Omental fat pad (tissue), 4 donors: Measurements from ENCODE around the gene SYCP2. TPM values are rescaled to one million over a fixed set of nuclear protein-coding genes. Genes with fewer than 3 reads are reported as not detected.

Experiments used
- ATAC-seq: fragments of 150-250 bp; one replicate; pipeline ENCODE4 v1.9.1; 2016; ENCODE audit warnings: mild to moderate bottlenecking, moderate library complexity; ENCODE audit not compliant: low FRiP score
- DNase-seq: peaks from one replicate; pipeline ENCODE4 v3.0.0-alpha.2; 2019; ENCODE audit warnings: low spot score
- total RNA-seq, 4 donors: library from RNA; depleted of rRNA; stranded (reverse); fragments of >200 nt; gene quantifications; one replicate each; pipeline ENCODE4 v1.1.0, GENCODE V29; 2016
- TF ChIP-seq, protein P1 (sequence below), 3 donors: fragments of 450-650 bp; IDR thresholded peaks; one replicate each; pipeline ENCODE4 v1.5.1; 2016 to 2017; ENCODE audit warnings: antibody characterized with exemption in 3 of 3, mild to moderate bottlenecking in 3 of 3, moderate library complexity in 2 of 3

The SYCP2 gene
- total RNA-seq, 4 donors from 2014 or later, result 1.8 to 8.8 (median 2.9) TPM

DNA sequence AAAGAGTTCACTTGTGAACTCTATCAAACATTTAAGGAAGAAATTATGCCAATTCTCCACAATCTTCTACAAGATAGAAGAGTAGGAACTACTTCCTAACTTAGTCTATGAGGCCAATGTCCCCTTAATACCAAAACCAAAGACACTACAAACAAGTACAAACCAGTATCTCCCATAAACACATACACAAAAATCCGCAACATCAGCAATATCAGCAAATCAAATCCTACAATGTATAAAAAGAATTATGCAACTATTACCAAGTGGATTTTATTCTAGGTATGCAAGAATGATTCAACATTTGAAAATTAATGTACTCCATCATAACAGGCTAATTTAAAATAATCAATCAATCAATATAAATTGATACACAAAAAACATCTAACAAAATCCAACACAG lies 45.4 kb downstream of the SYCP2 start:
- DNase-seq (no peak), ATAC-seq (no peak)
- TF ChIP-seq, protein P1, sequence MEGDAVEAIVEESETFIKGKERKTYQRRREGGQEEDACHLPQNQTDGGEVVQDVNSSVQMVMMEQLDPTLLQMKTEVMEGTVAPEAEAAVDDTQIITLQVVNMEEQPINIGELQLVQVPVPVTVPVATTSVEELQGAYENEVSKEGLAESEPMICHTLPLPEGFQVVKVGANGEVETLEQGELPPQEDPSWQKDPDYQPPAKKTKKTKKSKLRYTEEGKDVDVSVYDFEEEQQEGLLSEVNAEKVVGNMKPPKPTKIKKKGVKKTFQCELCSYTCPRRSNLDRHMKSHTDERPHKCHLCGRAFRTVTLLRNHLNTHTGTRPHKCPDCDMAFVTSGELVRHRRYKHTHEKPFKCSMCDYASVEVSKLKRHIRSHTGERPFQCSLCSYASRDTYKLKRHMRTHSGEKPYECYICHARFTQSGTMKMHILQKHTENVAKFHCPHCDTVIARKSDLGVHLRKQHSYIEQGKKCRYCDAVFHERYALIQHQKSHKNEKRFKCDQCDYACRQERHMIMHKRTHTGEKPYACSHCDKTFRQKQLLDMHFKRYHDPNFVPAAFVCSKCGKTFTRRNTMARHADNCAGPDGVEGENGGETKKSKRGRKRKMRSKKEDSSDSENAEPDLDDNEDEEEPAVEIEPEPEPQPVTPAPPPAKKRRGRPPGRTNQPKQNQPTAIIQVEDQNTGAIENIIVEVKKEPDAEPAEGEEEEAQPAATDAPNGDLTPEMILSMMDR (IDR thresholded peaks at IDR 0.05), result no peak

- ATAC-seq, result no peak
- TF ChIP-seq, protein P1 (IDR thresholded peaks at IDR 0.05), result no peak
- no peak for DNase-seq
Measured at GRCh38 chr20:59884494-59884893, 48.9 kb downstream of the SYCP2 start.

DNA sequence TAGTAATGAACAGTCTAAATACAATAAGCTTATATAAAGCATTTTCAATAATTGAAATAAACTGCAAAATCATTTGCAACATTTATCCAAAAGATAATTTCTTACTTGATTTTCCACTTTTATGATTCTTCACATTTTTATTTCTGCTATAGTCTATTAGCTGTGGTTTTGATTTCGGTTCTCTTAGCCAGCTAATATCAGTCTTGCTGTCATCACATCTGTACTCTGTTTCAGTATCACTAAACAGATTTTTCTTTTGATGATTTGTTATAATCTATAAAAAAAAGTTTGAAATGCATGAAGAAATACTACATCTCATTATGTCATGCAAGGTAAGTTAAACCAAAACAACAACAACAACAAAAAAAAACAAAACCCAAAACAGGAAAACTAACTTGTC lies 53.2 kb downstream of the SYCP2 start:
- TF ChIP-seq, protein P1 (IDR thresholded peaks at IDR 0.05), result no peak
- DNase-seq (no peak), ATAC-seq (no peak)

DNA sequence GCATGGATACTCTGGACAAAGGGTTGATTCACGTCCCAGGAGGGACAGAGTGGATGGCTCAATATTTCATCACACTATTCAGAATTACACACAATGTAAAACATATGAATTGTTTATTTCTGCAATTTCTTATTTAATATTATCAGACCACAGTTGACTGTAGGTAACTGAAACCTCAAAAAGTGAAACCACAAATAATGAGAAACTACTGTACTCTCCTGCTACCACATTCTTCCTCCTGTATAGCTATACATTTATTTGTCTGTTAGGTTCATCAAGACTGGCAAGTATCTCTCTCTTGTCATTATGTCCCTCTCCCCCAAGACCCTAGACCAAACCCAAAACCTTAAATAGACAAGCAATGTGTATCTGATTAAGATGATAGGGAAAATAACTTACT lies 60.0 kb downstream of the SYCP2 start:
- DNase-seq, result no peak
- TF ChIP-seq, protein P1 (IDR thresholded peaks at IDR 0.05), result no peak
- ATAC-seq, result no peak

DNA sequence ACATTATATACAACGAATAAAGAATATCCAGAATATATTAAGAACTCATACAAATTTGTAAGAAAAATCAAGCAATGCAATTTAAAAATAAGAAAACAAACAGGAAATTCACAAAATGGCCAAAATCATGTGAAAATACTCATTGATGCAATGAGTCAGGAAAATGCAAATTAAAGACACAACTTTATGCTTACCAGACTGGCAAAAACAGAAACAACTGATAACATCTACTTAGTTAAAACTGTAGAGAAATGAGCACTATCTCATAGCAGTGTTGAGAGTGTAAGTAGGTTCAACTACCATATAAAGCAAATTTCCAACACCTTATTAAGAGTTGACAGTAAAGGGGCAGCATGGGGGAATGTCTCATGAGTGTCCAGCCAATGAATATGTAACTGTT lies 62.3 kb downstream of the SYCP2 start:
- TF ChIP-seq, protein P1 (IDR thresholded peaks at IDR 0.05), result no peak
- ATAC-seq, result no peak
- DNase-seq, result no peak

GRCh38 chr20:59866338-59866737 lies 67.1 kb downstream of the SYCP2 start:
- no peak for ATAC-seq
- TF ChIP-seq, protein P1 (IDR thresholded peaks at IDR 0.05), result no peak
- DNase-seq, result no peak

GRCh38 chr20:59864726-59865125 lies 68.7 kb downstream of the SYCP2 start:
- TF ChIP-seq, protein P1 (IDR thresholded peaks at IDR 0.05), result no peak
- DNase-seq, result no peak
- no peak for ATAC-seq
